GM21367 (cell line): Measurements from ENCODE around the gene LRFN4.

ENCODE experiments used
- ATAC-seq: cut with Tn5 transposase; IDR thresholded peaks from one replicate; pipeline ENCODE4 v1.9.1; 2021; ENCODE audit not compliant: unreplicated experiment

Gene LRFN4

DNA sequence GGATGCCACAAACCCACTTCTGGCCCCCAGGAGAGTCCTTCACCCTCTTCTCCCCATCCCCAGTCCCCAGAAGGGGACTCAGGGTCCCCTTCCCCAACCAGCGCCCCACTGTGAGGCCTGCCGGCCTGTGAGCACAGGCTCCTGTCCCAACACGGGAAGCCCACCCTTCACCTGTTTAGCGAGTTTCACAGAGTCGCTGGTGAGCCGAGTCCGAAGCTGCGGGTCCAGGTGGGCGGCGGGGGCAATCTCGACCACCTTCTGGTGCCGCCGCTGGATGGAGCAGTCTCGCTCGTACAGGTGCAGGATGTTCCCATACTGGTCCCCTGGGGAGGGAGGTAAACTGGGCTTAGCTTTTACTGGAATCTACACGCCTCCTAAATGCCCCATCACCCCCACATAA is 13.3 kb downstream of the LRFN4 start:
- ATAC-seq: no peak

DNA sequence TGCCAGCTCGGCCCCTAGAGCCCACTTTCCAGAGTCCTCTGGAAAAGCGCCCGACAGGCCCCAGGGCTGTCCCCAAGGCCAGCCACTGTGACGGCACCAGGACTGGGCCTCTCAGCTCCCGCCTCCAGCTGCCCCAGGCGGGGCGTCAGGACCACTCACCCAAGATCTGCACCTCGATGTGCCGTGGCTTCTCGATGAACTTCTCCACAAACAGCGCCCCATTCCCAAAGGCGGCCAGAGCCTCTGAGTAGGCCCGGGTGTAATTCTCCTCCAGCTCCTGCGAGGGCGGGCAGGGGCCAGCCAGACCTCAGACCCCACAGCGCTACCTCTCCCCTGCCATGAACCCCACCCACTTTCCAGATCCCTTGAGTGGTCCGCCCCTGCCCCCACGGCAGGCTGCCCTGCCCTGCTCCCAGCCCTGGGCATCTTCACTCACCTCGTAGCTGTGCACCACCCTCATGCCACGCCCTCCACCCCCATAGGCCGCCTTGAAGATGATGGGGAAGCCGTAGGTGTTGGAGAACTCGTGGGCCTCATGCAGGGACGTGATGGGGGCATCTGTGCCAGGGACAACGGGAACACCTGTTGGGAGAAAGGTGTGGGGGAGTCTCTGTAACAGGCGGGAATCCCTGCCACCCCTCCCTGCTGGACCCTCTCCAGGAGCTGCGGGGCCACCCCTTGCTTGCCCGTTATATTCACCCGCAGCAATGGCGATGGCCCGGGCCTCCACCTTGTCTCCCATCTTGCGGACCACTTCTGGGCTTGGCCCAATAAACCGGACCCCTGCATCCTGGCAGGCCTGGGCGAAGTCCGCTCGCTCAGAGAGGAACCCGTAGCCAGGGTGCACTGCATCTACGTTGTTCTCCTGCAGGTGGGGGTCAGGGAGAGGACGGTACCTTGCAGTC is 14.0 kb downstream of the LRFN4 start:
- no peak for ATAC-seq

DNA sequence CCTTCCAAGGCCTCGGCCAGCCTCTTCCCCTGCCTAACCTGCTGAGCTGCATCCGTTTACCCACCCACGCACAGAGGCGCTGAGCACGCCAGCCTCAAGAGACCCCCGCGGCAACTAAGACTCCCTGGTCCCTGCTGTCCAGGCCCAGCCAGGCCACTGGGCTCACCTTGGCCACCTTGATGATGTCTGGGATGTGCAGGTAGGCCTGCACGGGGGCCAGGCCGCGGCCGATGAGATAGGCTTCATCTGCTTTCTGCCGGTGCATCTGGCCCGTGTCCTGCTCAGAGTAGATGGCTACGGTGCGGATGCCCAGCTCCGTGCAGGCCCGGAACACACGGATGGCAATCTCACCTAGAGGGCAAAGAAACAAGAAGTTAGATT is 14.6 kb downstream of the LRFN4 start:
- ATAC-seq: no peak

DNA sequence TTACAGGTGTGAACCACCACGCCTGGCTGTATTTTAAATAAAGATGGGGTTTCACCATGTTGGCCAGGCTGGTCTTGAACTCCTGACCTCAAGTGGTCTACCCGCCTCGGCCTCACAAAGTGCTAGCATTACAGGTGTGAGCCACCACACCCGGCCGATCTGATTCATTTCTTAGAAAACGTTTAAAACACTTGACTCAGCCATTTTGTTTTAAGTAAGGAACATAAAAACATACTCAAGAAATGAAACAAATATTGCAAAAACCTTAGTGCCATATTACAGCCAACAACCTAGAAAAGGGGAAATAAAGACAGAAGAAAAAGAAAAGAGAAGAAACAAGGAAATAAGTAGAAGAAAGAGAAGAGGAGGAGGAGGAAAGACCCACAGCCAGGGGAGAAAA is 17.4 kb downstream of the LRFN4 start:
- no peak for ATAC-seq

GRCh38 chr11:66875378-66875777 is 18.5 kb downstream of the LRFN4 start:
- ATAC-seq: no peak

- no peak for ATAC-seq
These were observed 20.9 kb downstream of the LRFN4 start for GRCh38 chr11:66877588-66878385.

- no peak for ATAC-seq
These were observed 21.6 kb downstream of the LRFN4 start for GRCh38 chr11:66878474-66878873.

- no peak for ATAC-seq
These were observed 22.1 kb downstream of the LRFN4 start for GRCh38 chr11:66879000-66879399.

DNA sequence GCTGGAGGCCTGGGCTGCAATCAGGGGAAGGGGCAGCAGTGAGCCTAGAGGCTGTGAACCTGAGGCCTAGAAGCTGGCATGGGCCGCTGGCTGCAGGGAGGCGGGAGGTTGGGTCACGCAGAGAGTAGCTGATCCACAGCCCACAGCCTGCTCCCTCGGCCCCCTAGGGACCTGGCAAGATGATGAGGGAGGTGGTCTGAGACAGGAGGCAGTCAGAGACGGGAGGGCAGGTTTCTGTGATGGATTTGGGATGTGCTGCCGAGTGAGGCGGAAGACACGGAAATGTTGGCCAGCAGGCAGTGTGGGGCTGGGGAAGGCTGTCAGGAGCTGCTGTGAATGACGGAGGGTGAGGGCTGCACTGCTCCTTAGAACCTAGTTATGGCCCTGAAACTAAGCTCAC is 22.7 kb downstream of the LRFN4 start:
- no peak for ATAC-seq

GRCh38 chr11:66879999-66880398 is 23.1 kb downstream of the LRFN4 start:
- ATAC-seq: no peak

- ATAC-seq: no peak
These were observed 23.9 kb downstream of the LRFN4 start for GRCh38 chr11:66880496-66881450.

GRCh38 chr11:66881451-66881835 is 24.6 kb downstream of the LRFN4 start:
- no peak for ATAC-seq

DNA sequence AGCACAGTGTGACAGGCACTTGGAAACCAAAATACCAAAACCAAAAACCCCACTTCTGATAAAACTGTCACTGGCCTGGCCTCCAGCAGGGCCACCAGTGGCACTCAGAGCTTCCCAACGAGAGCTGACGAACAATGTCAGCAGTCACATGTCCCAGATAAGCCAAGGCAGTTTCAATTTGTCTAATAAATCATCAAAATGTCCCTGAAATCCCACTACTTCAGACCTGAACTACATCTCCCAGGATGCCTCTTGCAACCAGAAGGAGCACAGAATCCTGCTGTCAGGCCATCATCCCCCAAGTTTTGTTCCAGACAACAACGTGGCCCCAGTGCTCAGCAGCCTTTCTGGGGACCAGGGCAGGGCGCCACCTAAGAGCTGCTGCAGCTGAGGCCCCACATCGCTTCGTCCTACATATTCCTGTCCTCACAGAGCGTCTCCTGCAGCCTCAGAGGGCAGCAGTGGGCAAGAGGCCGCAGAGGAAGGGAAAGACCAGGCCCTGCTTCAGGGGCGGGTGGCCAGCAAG is 25.1 kb downstream of the LRFN4 start:
- no peak for ATAC-seq

DNA sequence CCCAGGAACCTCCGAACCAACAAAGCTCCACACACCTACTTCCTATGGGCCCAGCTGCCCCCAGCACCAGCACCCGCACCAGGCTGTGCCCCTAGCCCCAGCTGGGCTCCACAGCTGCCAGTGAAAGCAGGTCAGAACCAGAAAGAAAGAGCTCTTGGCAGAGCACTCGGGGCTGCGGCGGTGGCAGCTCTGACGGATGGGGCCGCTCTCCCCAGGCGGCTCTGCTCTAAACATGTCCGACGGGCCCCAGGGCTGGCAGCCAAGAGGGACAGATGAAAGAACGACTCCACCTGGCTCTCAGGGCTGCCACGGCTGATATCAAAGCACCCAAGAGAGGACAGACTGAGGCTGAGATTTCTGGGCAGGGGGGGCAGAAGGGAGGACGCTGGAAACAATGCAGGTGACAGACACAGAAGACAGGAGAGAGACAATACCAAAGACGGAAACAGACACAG is 25.7 kb downstream of the LRFN4 start:
- ATAC-seq: no peak

DNA sequence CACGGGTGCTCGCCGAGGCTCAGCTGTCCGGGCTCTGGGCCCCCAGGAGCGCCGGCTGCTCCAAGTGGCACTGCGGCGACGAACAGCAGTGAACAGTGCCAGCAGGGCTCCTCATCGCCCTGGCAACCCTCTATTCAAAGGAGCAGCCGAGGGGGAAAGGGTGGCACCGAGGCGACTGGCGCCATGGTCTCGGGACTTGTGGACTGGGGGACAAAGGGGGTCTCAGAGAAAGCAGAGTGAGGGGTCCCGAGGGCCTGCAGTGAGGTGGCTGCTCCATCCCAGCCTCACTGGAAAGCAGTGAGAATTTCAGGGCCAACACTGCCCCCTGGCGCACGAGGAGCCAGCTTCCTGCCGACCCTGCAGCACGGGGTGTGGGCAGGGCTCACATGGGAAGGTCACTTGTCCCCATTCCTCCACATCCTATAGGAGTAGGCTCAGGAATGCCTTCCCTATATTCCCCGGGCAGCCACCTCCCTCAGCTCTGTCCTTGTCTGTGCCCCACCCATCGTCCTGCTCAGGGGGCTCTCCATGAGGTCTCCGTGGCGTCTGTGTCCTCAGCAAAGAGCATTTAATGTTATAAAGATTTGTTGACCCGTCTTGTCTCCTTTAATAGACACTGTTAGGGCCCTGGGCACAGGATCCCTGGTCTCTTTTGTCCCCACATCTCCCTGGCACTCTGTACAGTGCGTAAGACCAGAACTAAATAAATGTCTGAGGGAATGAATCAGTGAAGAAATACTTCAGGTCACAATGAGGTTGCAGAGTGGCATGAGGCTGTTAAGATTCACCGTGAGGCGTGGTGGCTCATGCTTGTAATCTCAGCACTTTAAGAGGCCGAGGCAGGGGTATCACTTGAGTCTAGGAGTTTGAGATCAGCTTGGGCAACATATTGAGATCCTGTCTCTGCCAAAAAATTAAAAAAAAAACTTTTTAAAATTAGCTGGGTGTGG is 26.4 kb downstream of the LRFN4 start:
- ATAC-seq: no peak

DNA sequence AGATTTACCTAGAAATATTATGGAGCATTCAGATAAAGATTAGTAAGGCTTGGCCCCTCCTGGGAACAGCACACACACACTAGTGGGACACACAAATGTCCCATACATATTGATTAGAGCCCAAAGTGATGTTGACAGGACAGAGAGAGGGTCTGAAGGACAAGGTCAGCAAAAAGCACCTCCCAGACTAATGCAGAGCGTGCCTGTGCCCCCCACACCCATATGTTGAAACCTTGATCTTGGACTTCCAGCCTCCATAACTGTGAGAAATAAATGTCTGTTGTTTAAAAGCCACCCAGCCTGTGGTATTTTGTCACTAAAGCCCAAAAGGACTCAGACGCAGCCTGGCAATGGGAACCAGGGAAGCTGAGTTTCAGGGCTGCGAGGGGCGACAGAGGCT is 27.6 kb downstream of the LRFN4 start:
- no peak for ATAC-seq

DNA sequence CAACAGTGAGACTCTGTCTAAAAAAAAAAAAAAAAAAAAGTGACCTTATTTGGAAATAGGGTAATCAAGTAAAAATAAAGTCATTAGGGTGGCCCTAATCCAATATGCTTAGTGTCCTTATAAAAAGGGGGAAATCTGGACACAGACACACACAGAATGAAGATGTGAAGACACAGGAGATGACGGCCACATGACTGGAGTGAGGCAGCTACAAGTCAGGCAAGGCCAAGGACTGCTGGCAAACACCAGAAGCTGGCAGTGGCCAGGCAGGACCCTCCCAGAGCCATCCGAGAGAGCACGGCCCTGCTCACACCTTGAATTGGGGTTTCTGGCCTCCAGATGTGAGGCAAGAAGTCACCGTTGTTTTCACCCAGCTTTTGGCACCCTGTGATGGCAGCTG is 28.6 kb downstream of the LRFN4 start:
- ATAC-seq: no peak

DNA sequence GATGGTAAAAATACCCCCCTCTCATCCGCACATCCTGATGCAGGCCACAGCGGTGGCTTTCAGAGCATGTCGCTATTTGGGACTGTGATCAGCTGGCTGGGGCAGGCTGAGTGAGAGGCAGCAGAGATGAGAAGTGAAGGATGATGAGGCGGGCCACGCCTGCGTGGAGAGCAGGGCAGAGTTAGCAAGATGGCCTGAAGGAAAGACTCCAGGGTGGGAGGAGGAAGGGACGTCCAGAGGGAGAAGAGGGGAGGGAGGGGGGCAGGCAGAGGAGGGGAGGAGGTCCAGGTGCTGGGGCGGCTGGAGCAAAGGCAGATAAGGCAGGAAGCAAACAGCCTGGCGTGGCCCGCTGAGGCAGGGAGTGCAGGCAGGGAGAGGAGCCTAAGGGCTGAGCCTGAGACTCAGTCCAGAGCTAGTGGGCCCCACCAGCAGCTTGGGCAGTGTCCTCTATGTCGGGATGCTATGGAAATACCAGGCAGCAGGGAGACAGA is 29.1 kb downstream of the LRFN4 start:
- ATAC-seq: no peak

- ATAC-seq: no peak
These were observed 29.9 kb downstream of the LRFN4 start for GRCh38 chr11:66886671-66887221.
